ENCODE data around the gene REPS1.

DNA sequence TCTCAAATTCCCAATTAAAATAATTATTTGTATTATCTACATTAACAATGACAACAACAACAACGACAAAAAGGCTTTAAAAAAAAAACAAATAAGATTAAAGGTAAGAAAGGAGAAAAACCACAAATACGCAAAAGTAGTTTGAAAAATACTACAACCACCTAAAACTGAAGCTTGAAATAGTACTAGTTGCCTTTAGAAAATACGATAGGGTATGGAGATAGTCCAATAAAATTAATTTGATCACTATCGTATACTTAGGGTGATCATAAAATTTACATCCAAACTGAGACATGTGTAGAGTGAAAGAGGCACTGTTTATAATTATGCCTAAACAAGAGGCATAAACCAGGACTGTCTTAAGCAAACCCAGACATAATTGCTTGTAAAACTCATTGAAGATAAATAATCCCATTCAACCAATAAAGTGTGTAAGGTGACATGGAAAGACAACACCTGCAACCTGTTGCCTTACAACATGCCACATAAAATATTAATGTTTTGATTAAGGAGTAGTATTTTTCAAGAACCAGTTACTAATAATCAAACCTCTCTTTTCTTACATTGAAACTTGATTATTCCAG, 22.7 kb downstream of the REPS1 start:
- TF ChIP-seq EZH2 (IDR thresholded peaks at IDR 0.05; ENCODE audit: borderline replicate concordance, low read length) (no peak), CTCF (conservative IDR thresholded peaks at IDR 0.05 in 1 of 2, IDR thresholded peaks at IDR 0.05 in 1 of 2; ENCODE audit: extremely low read depth in 1 of 2, insufficient read depth in 1 of 2, low read depth in 1 of 2, low read length in 2 of 2) (no peak)
